A673 (cell line): ENCODE results near the gene SMTNL1. TPM values are rescaled to one million over a fixed set of nuclear protein-coding genes. Genes with fewer than 3 reads are reported as not detected.

Source experiments
- BruUV-seq: library from RNA; stranded (reverse); fragments of 400-500 nt; replicated peaks from 2 replicates; lab custom pipeline; 2021; lab: Mats Ljungman, UMichigan
- CTCF ChIA-PET: fragments of 300-600 bp; sonication (Branson Sonifier 250); formaldehyde crosslinking; loops from one replicate; lab custom pipeline; 2022; ENCODE audit warnings: antibody characterized with exemption; lab: Charles Lee
- POLR2A ChIA-PET: fragments of 300-600 bp; sonication (Branson Sonifier 250); formaldehyde crosslinking; loops from one replicate; lab custom pipeline; 2022; ENCODE audit warnings: antibody characterized with exemption; ENCODE audit not compliant: low non-redundant PET; lab: Charles Lee
- DNase-seq: peaks from one replicate; pipeline ENCODE4 v3.0.0-alpha.2; 2015; ENCODE audit warnings: low spot score
- H3K27ac ChIP-seq: fragments of 200-600 bp; sonication (generic); 2 replicates; pipeline ENCODE4 v1.5.1; 2016; ENCODE audit warnings: mixed run types, low read depth, mild to moderate bottlenecking, mixed read lengths, antibody characterized with exemption, low read length; ENCODE audit not compliant: poor library complexity, severe bottlenecking
- H3K27me3 ChIP-seq: fragments of 200-600 bp; sonication (generic); replicated peaks from 2 replicates; pipeline ENCODE4 v1.6.1; 2017; ENCODE audit warnings: mixed run types, low read depth, mild to moderate bottlenecking, mixed read lengths, antibody characterized with exemption, low read length; ENCODE audit not compliant: insufficient read depth, poor library complexity
- H3K36me3 ChIP-seq: fragments of 200-600 bp; sonication (generic); 2 replicates; pipeline ENCODE4 v1.6.1; 2016; ENCODE audit warnings: mixed run types, mild to moderate bottlenecking, mixed read lengths, antibody characterized with exemption, low read length; ENCODE audit not compliant: insufficient read depth, poor library complexity, severe bottlenecking
- H3K4me1 ChIP-seq: fragments of 200-600 bp; sonication (generic); 2 replicates; pipeline ENCODE4 v1.6.1; 2017; ENCODE audit warnings: mixed run types, mild to moderate bottlenecking, mixed read lengths, antibody characterized with exemption, low read length; ENCODE audit not compliant: insufficient read depth, poor library complexity, severe bottlenecking
- H3K4me3 ChIP-seq: fragments of 200-600 bp; sonication (generic); 2 replicates; pipeline ENCODE4 v1.5.1; 2016; ENCODE audit warnings: low read depth, mixed run types, mild to moderate bottlenecking, mixed read lengths, low read length; ENCODE audit not compliant: poor library complexity, severe bottlenecking
- H3K9me3 ChIP-seq: fragments of 200-600 bp; sonication (generic); 2 replicates; pipeline ENCODE4 v1.6.1; 2016; ENCODE audit warnings: mixed run types, low read depth, mild to moderate bottlenecking, mixed read lengths, antibody characterized with exemption, low read length; ENCODE audit not compliant: poor library complexity, severe bottlenecking
- CTCF ChIP-seq: fragments of 300-800, 200-600 bp; sonication (generic); conservative IDR thresholded peaks from 2 replicates; pipeline ENCODE4 v1.5.1; 2017; ENCODE audit warnings: low read depth, mild to moderate bottlenecking, antibody characterized with exemption, low read length, moderate library complexity, mixed read lengths
- EZH2 ChIP-seq: fragments of 200-600 bp; sonication (generic); IDR thresholded peaks from 2 replicates; pipeline ENCODE4 v1.6.1; 2017; ENCODE audit warnings: borderline replicate concordance, low read depth, mild to moderate bottlenecking, mixed read lengths, antibody characterized with exemption, low read length; ENCODE audit not compliant: poor library complexity, severe bottlenecking
- intact Hi-C: fragments of 100-400 bp; cut with micrococcal nuclease; formaldehyde crosslinking; loops from one replicate; pipeline ENCODE4 v1.10.0; 2022; ENCODE audit not compliant: unreplicated experiment
- total RNA-seq: library from RNA; stranded (reverse); gene quantifications from 2 replicates; pipeline ENCODE4 v1.2.3, GENCODE V29; 2021

Gene SMTNL1
- total RNA-seq, 1 experiment from 2014 or later: not detected

GRCh38 chr11:57491371-57492061 lies 45.9 kb upstream of the SMTNL1 start:
- Histone ChIP-seq H3K9me3 (no peaks in the 10 kb centered on the region), H3K4me3 (no peak overlapping the region), H3K4me1 (no peaks in the 10 kb centered on the region), H3K27ac (no peak overlapping the region), H3K27me3 (no peaks in the 10 kb centered on the region), H3K36me3 (no peaks in the 10 kb centered on the region)
- CTCF ChIA-PET: interaction anchor here (0.5 to 1.4 kb wide), 7 partner anchors 33 to 330 kb away, joined by 3 to 8 read pairs (median 5); partner anchors contain the start of gene TIMM10
- intact Hi-C loops: loop anchor here (2.0 to 10.0 kb wide), 2 partner anchors 35 to 153 kb away; partner anchors contain the start of gene YPEL4
- POLR2A ChIA-PET: interaction anchor here (0.6 to 0.9 kb wide), 3 partner anchors 8 to 153 kb away, joined by 3 to 4 read pairs (median 3); no protein-coding TSS in a partner anchor
- TF ChIP-seq EZH2 (no peak), CTCF (peak; percentile 87)
- no TSS peak for BruUV-seq
- peak; percentile 67 for DNase-seq

- POLR2A ChIA-PET: interaction anchor here (1.0 kb wide), 1 partner anchor 148 kb away, joined by 3 read pairs; no protein-coding TSS in a partner anchor
- Histone ChIP-seq H3K4me3 (no peak overlapping the region), H3K27ac (no peak overlapping the region)
Observed at GRCh38 chr11:57493507-57494503, 43.6 kb upstream of the SMTNL1 start.

More at GRCh38 chr11:57493507-57494503, 43.6 kb upstream of the SMTNL1 start:
- DNase-seq: peak; percentile 35
- Histone ChIP-seq H3K27me3 (no peaks in the 10 kb centered on the region), H3K36me3 (no peaks in the 10 kb centered on the region), H3K9me3 (no peaks in the 10 kb centered on the region), H3K4me1 (no peaks in the 10 kb centered on the region)
- no TSS peak for BruUV-seq
- TF ChIP-seq EZH2 (no peak), CTCF (peak; percentile 90)
- intact Hi-C loops: loop anchor here (2.0 to 10.0 kb wide), 2 partner anchors 33 to 151 kb away; partner anchors contain the start of gene YPEL4
- CTCF ChIA-PET: interaction anchor here (0.6 to 1.5 kb wide), 4 partner anchors 33 to 151 kb away, joined by 3 to 7 read pairs (median 4); no protein-coding TSS in a partner anchor
